ENCODE measurements around the gene LIN28B.

DNA sequence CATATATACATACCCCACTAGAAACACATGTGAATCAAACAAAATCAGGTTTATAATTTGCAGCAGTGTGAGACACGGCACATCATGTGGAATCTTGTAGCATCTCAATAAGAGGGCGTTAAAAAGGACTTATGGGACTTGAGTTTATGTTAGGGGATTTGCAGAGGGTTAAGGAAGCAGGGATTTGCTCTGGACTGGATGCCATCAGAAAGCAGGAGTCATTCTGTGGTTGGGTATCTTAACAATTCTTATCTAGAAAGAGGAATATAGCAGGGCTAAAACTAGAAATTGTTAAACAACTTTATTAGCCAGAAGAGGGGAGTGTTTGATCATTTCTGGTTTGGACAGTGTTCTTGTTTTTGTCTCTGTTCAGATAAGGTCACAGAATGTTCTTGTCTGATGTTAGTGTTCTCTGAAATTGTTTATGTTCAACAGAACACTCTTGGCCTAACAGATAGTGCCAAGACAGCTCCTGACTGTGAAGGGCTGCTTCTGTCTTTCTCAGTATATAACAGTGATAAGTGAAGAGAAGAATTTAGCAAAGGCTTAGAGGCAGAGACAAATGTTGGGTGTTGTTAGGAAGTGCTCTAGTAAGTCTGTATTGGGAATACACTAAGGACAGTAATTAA lies 39.2 kb downstream of the LIN28B start:
- TF ChIP-seq, protein P1, sequence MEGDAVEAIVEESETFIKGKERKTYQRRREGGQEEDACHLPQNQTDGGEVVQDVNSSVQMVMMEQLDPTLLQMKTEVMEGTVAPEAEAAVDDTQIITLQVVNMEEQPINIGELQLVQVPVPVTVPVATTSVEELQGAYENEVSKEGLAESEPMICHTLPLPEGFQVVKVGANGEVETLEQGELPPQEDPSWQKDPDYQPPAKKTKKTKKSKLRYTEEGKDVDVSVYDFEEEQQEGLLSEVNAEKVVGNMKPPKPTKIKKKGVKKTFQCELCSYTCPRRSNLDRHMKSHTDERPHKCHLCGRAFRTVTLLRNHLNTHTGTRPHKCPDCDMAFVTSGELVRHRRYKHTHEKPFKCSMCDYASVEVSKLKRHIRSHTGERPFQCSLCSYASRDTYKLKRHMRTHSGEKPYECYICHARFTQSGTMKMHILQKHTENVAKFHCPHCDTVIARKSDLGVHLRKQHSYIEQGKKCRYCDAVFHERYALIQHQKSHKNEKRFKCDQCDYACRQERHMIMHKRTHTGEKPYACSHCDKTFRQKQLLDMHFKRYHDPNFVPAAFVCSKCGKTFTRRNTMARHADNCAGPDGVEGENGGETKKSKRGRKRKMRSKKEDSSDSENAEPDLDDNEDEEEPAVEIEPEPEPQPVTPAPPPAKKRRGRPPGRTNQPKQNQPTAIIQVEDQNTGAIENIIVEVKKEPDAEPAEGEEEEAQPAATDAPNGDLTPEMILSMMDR (IDR thresholded peaks at IDR 0.05; ENCODE audit: insufficient read depth, low read length), result no peak
- TF ChIP-seq POLR2AphosphoS5 (IDR thresholded peaks at IDR 0.05; ENCODE audit: low read depth) (no peak), GABPA (IDR thresholded peaks at IDR 0.05; ENCODE audit: low read depth) (no peak)
- TF ChIP-seq, protein P2, sequence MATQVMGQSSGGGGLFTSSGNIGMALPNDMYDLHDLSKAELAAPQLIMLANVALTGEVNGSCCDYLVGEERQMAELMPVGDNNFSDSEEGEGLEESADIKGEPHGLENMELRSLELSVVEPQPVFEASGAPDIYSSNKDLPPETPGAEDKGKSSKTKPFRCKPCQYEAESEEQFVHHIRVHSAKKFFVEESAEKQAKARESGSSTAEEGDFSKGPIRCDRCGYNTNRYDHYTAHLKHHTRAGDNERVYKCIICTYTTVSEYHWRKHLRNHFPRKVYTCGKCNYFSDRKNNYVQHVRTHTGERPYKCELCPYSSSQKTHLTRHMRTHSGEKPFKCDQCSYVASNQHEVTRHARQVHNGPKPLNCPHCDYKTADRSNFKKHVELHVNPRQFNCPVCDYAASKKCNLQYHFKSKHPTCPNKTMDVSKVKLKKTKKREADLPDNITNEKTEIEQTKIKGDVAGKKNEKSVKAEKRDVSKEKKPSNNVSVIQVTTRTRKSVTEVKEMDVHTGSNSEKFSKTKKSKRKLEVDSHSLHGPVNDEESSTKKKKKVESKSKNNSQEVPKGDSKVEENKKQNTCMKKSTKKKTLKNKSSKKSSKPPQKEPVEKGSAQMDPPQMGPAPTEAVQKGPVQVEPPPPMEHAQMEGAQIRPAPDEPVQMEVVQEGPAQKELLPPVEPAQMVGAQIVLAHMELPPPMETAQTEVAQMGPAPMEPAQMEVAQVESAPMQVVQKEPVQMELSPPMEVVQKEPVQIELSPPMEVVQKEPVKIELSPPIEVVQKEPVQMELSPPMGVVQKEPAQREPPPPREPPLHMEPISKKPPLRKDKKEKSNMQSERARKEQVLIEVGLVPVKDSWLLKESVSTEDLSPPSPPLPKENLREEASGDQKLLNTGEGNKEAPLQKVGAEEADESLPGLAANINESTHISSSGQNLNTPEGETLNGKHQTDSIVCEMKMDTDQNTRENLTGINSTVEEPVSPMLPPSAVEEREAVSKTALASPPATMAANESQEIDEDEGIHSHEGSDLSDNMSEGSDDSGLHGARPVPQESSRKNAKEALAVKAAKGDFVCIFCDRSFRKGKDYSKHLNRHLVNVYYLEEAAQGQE (IDR thresholded peaks at IDR 0.05; ENCODE audit: insufficient replicate concordance, low read depth), result no peak
